ENCODE measurements around the gene GNAT2. TPM values are rescaled to one million over a fixed set of nuclear protein-coding genes. Genes with fewer than 3 reads are reported as not detected.

Gene GNAT2
- total and polyA plus RNA-seq, 2 experiments from 2014 or later = not detected

DNA sequence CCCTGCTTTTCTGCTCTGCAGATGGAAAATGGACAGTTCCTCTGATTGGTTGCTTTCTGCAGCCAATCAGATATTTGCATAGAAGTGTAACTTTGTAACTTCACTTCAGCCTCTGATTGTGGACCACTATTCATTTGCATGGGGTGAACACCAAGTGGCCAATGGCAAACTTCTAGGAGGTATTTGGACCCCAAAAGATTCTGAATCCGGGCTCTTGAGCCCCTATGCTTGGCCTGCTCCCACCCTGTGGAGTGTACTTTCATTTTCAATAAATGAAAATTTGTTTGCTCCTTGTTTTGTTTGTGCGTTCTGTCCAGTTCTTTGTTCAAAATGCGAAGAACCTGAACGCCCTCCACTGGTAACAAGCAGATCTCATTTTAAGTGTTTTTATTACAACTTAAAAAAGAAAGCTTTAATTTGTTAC lies 30.1 kb upstream of the GNAT2 start:
- Histone ChIP-seq H3K4me2 (ENCODE audit: unreplicated experiment) (peak overlapping the region; percentile 96), H4K20me1 (ENCODE audit: insufficient read depth) (no peaks in the 10 kb centered on the region), H3K27ac (peak overlapping the region; percentile 20; the same call in 1 of the 2 replicates), H2AFZ (peak overlapping the region; percentile 92), H3K4me3 (peak overlapping the region; percentile 83), H3K79me2 (ENCODE audit: insufficient read depth) (no peaks in the 10 kb centered on the region), H3K9me2 (ENCODE audit: insufficient read depth) (no peaks in the 10 kb centered on the region), H3K27me3 (replicated peaks; ENCODE audit: insufficient read depth) (peaks cover 15% of the 10 kb centered on the region; the same call in 1 of the 2 replicates), H3F3A (ENCODE audit: insufficient read depth) (peaks cover 5% of the 10 kb centered on the region; the same call in 1 of the 2 replicates), H3K36me3 (ENCODE audit: low read depth) (no peaks in the 10 kb centered on the region), H3K9ac (peak overlapping the region; percentile 52), H3K9me3 (ENCODE audit: low read depth) (no peaks in the 10 kb centered on the region), H3K4me1 (ENCODE audit: insufficient read depth) (no peaks in the 10 kb centered on the region)
- TF ChIP-seq EZH2 (IDR thresholded peaks at IDR 0.05; ENCODE audit: insufficient read depth, poor library complexity, severe bottlenecking) (no peak), EZH2phosphoT487 (IDR thresholded peaks at IDR 0.05; ENCODE audit: insufficient read depth, low read depth) (no peak)
- in situ Hi-C loops (cut with MboI) = loop anchor here (10.0 kb wide), 2 partner anchors 105 to 335 kb away; partner anchors contain the start of gene AHCYL1
- 1 to 3% methylated on average over 4 of the region's 4 CpGs for whole genome bisulfite sequencing, 2 experiments (ENCODE audit: low coverage in 1 of 2, low lambda C conversion rate in 2 of 2, missing lambda C conversion rate in 2 of 2)
- peak; percentile 76 for DNase-seq

DNA sequence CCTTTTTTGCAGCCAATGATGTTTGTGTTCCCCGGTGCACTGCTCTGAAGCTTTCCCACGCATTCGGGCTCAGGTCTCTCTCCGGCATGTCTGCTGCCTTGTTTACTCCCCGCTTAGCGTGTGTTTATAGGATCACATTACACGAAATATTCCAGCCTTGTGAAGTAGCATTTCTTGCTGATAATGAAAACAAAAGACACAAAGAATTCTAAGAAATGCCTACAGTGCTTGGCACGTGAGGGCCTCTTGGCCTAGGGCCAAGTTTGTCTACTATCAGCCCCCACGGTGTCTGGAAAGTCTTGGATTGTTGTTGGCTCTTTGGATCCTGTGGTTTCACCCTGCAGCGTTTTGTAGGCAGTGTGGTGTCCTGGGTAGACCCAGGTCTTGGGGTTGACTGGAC lies 25.3 kb upstream of the GNAT2 start:
- Histone ChIP-seq H3K27me3 (replicated peaks; ENCODE audit: insufficient read depth) (no peaks in the 10 kb centered on the region), H3K9ac (no peak overlapping the region), H3K9me2 (ENCODE audit: insufficient read depth) (no peaks in the 10 kb centered on the region), H3K27ac (no peak overlapping the region), H3F3A (ENCODE audit: insufficient read depth) (no peaks in the 10 kb centered on the region), H3K4me2 (ENCODE audit: unreplicated experiment) (no peak overlapping the region), H3K4me1 (ENCODE audit: insufficient read depth) (no peaks in the 10 kb centered on the region), H3K9me3 (ENCODE audit: low read depth) (no peaks in the 10 kb centered on the region), H3K36me3 (ENCODE audit: low read depth) (no peaks in the 10 kb centered on the region), H3K4me3 (no peak overlapping the region), H4K20me1 (ENCODE audit: insufficient read depth) (no peaks in the 10 kb centered on the region), H3K79me2 (ENCODE audit: insufficient read depth) (no peaks in the 10 kb centered on the region), H2AFZ (no peak overlapping the region)
- no peak for TF ChIP-seq EZH2 (IDR thresholded peaks at IDR 0.05; ENCODE audit: insufficient read depth, poor library complexity, severe bottlenecking)
- no peak for TF ChIP-seq EZH2phosphoT487 (IDR thresholded peaks at IDR 0.05; ENCODE audit: insufficient read depth, low read depth)
- WGBS, 2 experiments (ENCODE audit: low coverage in 1 of 2, low lambda C conversion rate in 2 of 2, missing lambda C conversion rate in 2 of 2) = 77% methylated on average over 10 of the region's 10 CpGs
- in situ Hi-C loops (cut with MboI) = loop anchor here (10.0 kb wide), 2 partner anchors 110 to 340 kb away; partner anchors contain the start of gene AHCYL1
- DNase-seq = no peak

DNA sequence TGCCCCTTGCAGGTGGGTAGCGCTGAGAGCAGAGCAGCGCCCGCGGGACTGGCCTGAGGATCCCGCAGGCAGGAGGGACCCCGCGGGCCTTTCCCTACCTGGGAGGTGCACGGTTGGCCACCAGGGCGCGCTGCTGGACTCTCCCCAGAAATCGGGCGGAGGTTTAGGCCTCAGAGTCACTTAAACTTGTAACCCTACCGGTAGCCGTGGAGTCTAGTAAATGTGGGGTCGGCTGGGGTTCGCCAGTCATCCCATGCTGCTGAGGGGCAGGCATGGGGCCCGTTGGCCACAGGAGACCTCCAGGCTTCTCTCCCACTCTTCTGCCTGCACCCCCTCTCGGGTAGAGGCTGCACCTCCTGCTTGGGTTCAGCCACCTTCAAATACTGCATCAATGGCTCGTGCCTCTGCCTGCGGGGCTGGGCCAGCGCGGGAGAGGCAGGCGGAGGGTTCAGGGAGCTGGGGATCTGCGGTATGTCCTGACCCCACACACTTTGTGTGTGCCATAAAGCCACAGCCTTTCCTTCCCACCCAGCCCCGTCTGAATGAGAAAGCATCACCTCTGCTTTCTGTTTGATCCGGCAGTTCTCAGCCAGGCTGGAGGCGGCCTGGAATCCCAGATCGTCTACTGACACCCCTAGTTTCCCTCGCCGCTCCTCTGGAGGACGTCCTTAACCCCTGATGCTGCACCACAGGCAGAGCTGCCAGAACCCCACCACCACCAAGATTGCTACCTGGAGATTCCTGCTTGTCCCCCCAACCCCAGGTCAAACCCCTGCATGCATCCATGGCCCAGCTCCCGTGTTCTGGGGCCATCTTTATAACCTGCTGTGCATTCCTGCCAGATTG lies 24.2 kb upstream of the GNAT2 start:
- no peak overlapping the region for H3K27ac ChIP-seq
- H3K9me2 ChIP-seq (ENCODE audit: insufficient read depth) = no peaks in the 10 kb centered on the region
- no peaks in the 10 kb centered on the region for H3K4me1 ChIP-seq (ENCODE audit: insufficient read depth)
- H3K4me3 ChIP-seq = no peak overlapping the region
- 0 out of 2 replicates have a peak overlapping the region, but pooled peaks have one; percentile 32 for H3K9ac ChIP-seq
- no peaks in the 10 kb centered on the region for H3K36me3 ChIP-seq (ENCODE audit: low read depth)
- DNase-seq = peak; percentile 81
- no peaks in the 10 kb centered on the region for H3K9me3 ChIP-seq (ENCODE audit: low read depth)
- H3K79me2 ChIP-seq (ENCODE audit: insufficient read depth) = no peaks in the 10 kb centered on the region
- no peak overlapping the region for H3K4me2 ChIP-seq (ENCODE audit: unreplicated experiment)
- no peaks in the 10 kb centered on the region for H3F3A ChIP-seq (ENCODE audit: insufficient read depth)
- 44 to 55% methylated on average over 23 to 32 of the region's 32 CpGs for WGBS, 2 experiments (ENCODE audit: low coverage in 1 of 2, low lambda C conversion rate in 2 of 2, missing lambda C conversion rate in 2 of 2)
- in situ Hi-C loops (cut with MboI) = loop anchor here (10.0 kb wide), 2 partner anchors 111 to 341 kb away; partner anchors contain the start of gene AHCYL1
- peak overlapping the region; percentile 93 for H2AFZ ChIP-seq
- TF ChIP-seq EZH2 (IDR thresholded peaks at IDR 0.05; ENCODE audit: insufficient read depth, poor library complexity, severe bottlenecking) (no peak), EZH2phosphoT487 (IDR thresholded peaks at IDR 0.05; ENCODE audit: insufficient read depth, low read depth) (no peak)
- H3K27me3 ChIP-seq (replicated peaks; ENCODE audit: insufficient read depth) = no peaks in the 10 kb centered on the region
- H4K20me1 ChIP-seq (ENCODE audit: insufficient read depth) = no peaks in the 10 kb centered on the region

DNA sequence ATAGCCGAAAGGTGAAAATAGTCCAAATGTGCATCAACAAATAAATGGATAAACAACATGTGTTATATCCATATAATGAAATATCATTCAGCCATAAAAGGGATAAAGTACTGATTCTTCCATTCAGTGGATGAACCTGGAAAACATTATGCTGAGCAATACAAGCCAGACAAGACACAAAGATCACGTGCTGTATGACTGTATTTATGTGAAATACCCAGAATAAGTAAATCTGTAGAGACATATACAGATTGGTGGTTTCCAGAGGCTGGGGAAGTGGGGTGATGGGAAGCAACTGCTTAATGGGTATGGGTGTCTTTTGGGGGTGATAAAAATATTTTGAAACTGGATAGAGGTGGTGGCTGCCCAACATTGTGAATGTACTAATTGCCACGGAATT lies 23.2 kb upstream of the GNAT2 start:
- Histone ChIP-seq H4K20me1 (ENCODE audit: insufficient read depth) (no peaks in the 10 kb centered on the region), H3K4me1 (ENCODE audit: insufficient read depth) (no peaks in the 10 kb centered on the region), H3K4me3 (no peak overlapping the region), H2AFZ (no peak overlapping the region), H3K36me3 (ENCODE audit: low read depth) (no peaks in the 10 kb centered on the region), H3K9me2 (ENCODE audit: insufficient read depth) (no peaks in the 10 kb centered on the region), H3F3A (ENCODE audit: insufficient read depth) (no peaks in the 10 kb centered on the region), H3K4me2 (ENCODE audit: unreplicated experiment) (no peak overlapping the region), H3K79me2 (ENCODE audit: insufficient read depth) (no peaks in the 10 kb centered on the region), H3K27me3 (replicated peaks; ENCODE audit: insufficient read depth) (no peaks in the 10 kb centered on the region), H3K9me3 (ENCODE audit: low read depth) (no peaks in the 10 kb centered on the region), H3K27ac (no peak overlapping the region), H3K9ac (no peak overlapping the region)
- whole genome bisulfite sequencing, 2 experiments (ENCODE audit: low coverage in 1 of 2, low lambda C conversion rate in 2 of 2, missing lambda C conversion rate in 2 of 2) = 43 to 48% methylated on average over 3 of the region's 3 CpGs
- TF ChIP-seq EZH2phosphoT487 (IDR thresholded peaks at IDR 0.05; ENCODE audit: insufficient read depth, low read depth) (no peak), EZH2 (IDR thresholded peaks at IDR 0.05; ENCODE audit: insufficient read depth, poor library complexity, severe bottlenecking) (no peak)
- DNase-seq = peak; percentile 65
- in situ Hi-C loops (cut with MboI) = loop anchor here (10.0 kb wide), 2 partner anchors 112 to 342 kb away; partner anchors contain the start of gene AHCYL1

Measured in GM23248 (cell line).